ENCODE data around the gene PSIP1.
"Not testable (repeated sequence)": the region's sequence is repeated elsewhere in the genome, so short reads cannot be mapped to it uniquely, and the experiment has no call there.

The PSIP1 gene

DNA sequence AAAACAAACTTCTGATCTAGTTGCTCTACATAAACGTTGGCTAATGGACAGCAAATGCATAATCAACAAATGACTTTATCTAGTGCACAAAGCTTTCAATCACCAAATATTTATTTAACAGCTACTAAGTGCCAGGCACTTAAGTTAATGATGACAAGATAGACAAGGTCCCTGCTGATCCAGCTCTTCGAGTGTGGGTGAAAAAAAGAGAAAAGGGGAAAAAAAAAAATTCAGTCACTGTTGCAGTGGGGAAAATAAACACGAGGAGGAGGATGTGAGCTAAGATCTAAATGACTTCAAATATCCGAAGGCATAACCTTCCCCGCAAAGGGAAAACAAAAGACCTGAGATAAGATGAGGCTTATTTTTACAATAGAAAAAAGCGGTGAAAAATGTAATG, 9.6 kb downstream of the PSIP1 start:
- DNase-seq: no peak

DNA sequence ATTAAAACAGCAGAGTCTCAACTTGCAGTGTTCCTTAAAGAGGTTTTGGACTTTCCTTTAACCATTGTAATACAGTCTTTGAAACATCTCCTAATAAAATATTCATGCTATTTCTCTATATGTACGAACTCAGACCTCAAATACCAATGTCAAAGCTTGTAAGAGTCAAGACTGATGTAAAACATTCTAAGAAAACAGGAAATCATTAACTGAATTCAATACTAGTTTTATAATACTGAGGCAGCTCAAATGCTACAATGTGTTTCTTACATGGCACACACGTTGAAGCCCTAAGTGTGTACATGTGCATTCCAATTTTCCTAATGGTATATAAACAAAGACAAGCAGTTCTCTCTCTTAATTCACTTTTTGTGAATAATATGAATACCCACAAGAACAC, 11.6 kb downstream of the PSIP1 start:
- no peak for DNase-seq

DNA sequence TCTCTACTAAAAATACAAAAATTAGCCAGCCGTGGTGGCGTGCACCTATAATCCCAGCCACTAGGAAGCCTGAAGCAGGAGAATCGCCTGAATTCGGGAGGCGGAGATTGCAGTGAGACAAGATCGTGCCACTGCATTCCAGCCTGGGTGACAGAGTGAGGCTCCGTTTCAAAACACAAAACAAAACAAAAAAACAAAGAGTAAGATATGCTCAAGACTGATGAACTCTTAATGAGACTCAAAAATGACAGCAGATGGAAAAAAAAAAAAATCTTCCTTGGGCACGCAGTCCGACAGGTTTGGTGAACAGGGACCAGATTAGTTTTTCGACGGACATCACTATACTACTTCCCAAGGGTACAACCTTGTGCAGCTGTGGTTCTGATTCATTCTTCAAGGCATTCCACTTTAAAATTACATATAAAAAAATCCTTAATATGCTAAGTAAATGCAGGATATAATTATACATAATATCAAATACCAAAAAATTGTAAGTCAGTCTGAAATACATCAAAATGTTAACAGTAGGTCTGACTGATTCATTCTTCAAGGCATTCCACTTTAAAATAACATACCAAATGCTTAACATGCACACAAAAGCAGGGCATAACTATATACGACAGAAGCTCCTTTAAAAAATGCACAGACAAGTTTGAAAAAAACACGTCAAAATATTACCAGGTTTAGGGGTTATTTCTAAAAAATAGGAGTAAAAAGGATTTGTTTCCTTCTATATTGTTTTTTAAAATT, 12.3 kb downstream of the PSIP1 start:
- no peak for DNase-seq

DNA sequence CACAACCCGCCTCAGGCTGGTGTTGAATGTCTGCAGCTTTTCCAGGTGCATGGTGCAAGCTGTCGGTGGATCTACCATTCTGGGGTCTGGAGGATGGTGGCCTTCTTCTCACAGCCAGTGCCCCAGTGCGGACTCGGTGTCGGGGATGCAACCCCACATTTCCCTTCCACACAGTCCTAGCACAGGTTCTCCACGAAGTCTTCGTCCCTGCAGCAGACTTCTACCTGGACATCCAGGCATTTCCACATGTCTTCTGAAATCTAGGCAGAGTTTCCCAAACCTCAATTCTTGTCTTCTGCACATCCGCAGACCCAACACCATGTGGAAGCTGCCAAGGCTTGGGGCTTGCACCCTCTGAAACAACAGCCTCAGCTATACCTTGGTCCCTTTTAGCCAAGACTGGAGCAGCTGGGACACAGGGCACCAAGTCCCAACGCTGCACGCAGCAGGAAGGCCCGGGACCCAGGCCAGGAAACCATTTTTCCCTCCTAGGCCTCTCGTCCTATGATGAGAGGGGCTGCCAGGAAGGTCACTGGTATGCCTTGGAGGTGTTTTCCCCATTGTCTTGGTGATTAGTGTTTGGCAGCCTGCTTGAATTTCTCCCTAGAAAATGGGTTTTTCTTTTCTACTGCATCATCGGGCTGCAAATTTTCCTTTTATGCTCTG, 18.2 kb downstream of the PSIP1 start:
- DNase-seq: no peak

DNA sequence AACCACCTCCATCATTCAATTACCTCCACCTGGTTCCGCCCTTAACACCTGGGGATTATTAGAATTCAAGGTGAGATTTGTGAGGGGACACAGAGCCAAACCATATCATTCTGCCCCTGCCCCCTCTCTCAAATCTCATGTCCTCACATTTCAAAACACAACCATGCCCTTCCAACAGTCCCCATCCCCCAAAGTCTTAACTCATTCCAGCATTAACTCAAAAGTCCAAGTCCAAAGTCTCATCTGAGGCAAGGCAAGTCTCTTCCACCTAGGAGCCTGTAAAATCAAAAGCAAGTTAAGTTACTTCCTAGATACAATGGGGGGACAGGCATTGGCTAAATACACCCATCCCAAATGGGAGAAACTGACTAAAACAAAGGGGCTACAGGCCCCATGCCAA, 18.8 kb downstream of the PSIP1 start:
- DNase-seq: no peak

DNA sequence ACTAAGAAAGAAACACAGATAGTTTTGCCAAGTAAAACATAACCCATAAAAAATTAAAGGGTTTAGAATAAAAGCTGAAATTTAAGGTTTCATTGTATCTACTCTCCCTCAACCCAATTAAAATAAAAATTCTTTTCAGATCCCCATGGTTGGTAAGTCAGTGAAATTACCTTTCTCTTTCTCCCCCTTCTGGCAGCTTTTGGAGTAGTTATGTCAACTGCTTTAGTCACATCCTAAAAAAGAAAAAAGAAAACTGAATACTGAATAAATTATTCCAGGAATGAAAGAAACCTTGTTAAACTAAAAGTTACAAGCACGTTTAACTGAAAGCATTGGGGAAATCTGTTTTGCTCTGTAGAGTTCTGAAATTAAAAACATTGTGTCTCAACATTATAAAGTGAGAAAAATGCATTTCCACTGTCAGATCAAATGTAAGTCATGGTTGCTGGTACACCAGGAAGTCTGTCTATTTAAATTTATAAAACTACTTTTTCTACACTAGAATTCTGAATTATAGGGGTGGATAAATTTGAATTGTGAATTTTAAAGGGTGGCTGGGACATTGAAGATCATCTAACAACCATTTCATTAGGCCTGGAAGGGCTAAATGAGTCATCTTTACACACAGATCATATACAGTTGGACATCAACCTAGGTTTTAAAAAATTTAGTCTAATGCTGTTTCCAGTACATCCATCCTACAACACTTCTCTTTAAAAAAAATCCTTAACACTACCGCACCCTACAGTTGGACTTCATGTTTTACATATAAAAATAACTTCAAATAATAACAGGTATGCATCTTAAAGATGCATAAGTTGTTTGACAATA, 24.7 kb downstream of the PSIP1 start:
- peak in 1 of 2 donors; percentile 39 for DNase-seq

DNA sequence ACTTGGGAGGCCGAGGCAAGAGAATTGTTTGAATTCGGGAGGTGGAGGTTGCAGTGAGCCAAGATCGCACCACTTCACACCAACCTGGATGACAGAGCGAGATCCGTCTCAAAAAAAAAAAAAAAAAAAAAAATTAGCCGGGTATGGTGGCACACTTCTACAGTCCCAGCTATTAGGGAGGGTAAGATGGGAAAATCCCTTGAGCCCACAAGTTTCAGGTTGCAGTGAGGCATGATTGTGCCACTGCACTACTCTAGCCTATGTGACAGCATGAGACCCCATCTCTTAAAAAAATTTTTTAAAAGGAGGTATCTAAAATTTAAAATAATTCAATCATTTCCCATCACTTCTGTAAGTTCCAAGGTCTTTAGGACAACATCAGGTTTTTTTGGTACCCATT, 26.0 kb downstream of the PSIP1 start:
- no peak for DNase-seq

DNA sequence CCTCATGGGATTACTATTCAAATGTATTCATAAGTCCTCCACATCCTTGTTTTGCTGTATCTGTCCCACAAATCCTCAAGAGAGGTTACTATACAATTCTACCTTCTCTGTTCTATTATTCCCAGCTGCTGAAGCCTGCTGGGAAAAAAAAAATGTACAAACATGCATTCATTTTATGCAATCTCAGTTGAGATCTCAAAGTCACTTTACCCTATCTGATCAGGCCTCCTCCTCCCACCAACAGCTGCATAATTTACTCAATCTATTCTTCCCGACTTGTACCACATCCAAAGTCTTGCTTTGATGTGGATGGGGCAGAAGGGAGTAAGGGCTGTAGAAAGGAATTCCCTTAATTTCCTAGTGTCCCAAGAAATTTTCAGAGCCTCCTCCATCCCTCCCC, 28.6 kb downstream of the PSIP1 start:
- no peak for DNase-seq

DNA sequence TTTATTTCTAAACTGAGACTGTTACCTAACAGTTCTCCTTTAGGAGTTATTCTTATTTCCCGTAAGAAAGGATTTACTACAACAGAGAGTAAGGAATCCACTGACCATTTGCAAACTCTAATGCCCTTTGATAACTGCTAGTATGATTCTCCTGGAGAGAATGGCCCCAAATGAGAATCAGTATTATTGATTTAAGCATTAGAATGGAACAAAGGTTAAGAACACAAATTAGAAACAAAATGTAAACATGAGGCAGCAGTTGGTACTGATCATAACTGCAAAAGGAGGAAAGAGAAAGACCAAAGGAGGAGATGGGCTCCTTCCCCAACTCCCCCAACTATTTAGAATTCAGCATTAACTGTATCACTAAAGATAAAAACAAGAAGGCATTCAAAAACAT, 30.7 kb downstream of the PSIP1 start:
- DNase-seq: no peak

DNA sequence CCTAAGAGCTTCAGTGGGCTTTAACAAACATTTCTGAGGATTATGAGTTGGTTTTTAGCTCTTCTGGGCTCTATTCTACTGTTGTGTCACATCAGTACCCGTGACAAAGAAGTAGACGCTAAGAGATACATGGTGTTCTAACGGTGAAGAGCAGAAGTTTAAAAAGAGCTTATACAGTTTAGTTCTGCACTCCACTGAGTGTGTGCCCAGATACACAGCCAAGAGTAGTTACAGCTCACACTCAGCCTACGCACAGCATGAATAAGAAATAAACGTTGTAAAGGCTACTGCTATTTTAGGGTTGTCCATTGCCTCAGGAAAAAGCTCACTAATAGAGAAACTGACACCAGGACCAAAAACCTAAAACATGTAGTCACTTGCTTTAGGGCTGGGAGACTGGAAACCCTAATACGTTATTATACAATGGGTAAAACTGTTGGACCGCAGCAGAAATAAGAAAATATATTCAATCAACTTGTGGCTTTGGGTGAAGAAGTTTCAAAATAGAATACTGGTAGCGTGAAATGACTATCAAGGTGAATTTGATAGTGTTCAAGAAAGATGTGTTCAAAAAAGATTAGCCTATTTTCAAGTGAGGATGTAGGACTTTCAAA, 34.7 kb downstream of the PSIP1 start:
- DNase-seq: no peak

DNA sequence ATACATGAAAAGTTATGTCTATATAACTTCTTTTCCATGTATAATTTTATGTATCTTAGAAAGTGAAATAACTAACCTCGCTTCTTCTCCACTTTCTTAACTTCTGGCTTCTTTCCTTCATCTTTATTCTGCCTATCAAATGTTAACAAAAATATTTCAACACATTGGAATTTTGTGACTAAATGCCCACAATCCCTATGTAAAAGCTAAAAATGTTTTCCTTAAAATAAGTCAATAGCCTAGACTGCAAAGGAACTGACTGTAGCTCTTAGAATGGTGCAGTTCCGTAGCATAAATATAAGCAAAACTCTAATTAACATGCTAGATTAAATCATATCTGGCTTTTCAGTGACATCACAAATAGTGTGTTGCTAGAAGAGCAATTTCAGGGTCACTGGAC, 40.9 kb downstream of the PSIP1 start:
- DNase-seq: no peak

DNA sequence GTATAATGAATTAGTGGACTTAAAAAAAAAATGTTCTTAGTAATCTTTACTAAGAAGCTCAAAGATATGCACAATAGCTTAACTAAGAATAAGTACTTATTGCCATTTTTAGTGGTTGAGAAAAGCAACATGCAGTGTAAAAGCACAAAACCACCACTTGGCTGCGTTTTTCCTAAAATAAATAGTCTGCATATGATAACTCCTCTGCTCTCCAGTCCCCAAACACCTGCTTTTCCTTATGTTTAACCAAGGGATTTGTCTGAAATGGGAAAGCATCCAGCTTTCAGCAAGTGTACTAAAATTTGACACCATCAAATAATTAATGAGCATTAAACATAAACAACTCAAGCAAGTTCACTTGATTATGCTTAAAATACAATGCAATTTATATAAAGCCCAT, 41.4 kb downstream of the PSIP1 start:
- DNase-seq: no peak

DNA sequence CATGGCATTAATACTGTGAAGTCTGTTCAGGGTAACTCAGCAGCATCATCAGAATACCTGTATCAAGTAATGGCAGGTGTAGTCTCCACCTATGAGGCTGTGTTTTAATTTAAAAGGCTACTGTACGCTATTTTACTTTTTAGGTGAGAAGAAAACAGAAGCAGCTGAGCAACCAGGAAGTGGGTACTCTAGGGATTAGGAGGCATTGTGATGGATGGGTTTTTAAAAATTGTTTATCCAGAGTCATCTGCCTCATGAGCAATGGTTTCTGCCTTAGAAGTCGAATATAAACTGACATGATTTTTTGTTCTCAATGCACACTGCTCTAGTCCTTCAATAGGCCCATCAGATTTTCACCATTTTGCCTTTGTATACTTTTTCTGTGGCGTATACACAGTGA, 42.6 kb downstream of the PSIP1 start:
- DNase-seq: no peak

DNA sequence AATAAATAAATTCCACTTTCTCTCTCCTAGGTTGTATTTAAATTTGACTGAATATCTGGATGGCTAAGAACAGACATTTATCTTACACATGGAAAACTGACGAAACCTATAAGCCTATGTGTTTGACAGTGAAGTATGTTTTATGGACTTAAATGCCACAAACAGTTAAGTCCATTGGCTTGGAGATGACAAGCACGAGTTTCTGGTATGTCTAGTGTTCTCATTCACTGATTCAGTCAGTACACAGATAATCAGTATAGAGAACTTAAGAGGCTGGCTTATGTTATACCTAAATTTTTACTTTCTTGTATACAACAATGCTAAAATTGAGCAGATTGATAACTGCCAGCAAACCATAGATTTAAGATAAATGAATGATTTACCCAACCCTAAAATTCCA, 49.2 kb downstream of the PSIP1 start:
- DNase-seq: no peak

DNA sequence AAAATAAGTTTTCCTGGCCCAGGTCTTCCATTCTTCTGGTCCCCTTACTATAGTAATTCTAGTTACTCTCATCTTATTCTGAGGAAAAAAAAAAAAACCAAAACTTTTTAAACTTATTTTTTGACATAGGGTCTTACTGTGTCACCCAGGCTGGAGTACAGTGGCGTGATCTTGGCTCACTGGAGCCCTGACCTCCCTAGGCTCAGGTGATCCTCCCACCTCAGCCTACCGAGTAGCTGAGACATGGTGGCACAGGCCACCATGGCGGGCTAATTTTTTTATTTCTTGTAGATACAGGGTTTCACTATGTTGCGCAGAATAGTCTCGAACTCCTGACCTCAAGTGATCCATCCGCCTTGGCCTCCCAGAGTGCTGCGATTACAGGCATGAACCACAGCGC, 49.7 kb downstream of the PSIP1 start:
- DNase-seq: no peak

DNA sequence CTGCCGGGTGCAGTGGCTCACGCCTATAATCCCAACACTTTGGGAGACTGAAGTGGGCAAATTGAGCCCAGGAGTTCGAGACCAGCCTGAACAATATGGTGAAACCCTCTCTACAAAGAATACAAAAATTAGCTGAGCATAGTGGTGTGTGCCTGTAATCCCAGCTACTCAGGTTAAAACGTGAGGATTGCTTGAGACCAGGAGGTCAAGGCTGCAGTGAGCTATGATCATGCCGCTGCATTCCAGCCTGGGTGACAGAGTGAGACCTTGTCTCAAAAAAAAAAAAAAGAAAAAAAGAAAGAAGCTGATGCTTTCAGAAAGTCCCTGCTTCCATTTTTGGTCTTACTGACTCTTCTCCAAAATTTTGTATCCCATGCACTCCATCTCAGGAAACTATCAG, 56.8 kb downstream of the PSIP1 start:
- no peak for DNase-seq

DNA sequence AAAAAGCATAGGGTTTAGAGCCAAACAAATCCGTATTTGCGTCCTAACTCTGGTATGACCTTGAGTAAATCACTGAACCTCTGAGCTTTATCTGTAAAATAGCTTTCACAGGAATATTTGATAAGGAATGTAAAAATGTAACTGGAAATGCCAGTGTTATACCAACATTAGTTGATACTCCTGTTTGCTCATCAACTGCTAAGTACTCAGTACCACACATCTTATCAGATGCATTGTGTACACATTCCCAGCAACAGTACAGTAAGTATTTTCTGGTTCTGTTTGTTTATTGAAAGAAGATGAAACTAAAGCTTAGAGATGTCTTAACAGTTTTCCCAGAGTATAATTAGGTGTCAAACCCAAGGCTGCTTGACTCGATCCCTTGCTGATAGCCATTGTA, 66.6 kb downstream of the PSIP1 start:
- DNase-seq: no peak

DNA sequence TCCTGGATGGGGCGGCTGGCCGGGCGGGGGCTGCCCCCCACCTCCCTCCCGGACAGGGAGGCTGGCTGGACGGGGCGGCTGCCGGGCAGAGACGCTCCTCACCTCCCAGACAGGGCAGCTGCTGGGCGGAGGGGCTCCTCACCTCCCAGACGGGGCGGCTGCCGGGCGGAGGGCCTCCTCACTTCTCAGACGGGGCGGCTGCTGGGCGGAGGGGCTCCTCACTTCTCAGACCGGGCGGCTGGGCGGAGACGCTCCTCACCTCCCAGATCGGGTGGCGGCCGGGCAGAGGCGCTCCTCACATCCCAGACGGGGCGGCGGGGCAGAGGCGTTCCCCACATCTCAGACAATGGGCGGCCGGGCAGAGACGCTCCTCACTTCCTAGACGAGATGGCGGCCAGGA, 68.5 kb downstream of the PSIP1 start:
- DNase-seq: not testable (repeated sequence)

DNA sequence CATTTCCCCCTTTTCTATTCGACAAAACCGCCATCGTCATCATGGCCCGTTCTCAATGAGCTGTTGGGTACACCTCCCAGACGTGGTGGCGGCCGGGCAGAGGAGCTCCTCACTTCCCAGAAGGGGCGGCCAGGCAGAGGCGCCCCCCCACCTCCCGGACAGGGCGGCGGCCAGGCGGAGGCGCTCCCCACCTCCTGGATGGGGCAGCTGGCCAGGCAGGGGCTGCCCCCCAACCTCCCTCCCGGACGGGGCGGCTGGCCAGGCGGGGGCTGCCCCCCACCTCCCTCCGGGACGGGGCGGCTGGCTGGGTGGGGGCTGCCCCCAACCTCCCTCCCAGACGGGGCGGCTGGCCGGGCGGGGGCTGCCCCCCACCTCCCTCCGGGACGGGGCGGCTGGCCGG, 68.9 kb downstream of the PSIP1 start:
- not testable (repeated sequence) for DNase-seq

DNA sequence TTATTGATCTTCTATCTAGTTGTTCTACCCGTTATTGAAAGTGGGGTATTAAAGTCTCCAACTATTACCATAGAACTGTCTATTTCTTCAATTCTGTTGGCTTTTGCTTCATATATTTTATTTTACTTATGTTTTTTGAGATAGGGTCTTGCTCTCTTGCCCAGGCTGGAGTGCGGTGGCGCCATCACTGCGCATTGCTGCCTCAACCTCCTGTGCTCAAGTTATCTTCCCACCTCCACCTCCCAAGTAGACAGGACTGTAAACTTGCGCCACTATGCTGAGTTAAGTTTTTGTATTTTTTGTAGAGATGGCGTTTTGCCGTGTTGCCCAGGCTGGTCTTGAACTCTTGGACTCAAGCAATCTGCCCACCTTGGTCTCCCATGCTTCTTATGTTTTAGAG, 71.9 kb downstream of the PSIP1 start:
- no peak for DNase-seq

DNA sequence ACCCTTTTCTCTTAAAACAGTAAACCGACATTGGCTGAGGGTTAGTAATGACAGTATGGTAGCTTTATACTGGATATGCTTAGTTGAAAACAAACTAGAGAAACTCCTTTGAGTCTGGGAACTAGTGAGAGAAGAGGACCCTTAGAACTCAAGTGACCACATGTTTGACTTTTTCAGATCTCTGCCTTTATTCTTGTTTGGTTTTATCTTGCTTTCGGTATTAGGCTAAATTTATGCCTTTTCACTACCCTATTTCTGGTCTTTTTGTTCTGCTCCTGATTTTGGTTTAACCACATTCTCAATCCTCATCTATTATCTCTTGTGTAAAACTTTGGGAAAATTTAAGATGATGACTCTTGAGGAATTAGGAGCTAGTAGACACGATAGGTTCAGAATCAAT, 77.1 kb downstream of the PSIP1 start:
- DNase-seq: no peak

DNA sequence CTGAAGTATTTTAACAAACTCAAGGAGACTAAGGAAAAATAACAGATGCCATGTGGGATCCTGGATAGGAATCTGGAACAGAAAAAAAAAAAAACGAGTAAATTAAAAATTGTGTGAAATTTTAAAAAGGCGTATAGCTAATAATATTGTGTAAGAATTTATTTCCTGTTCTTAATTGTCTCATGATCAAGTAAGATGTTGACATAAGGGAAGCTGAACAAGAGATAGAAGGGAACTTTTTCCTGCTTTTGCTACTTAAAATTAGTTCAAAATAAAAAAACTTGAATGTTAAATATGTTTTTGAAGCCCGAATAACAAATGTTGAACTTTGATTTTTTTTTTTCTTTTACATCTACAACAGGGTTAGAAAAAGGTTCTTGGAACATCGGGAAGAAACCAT, 77.6 kb downstream of the PSIP1 start:
- no peak for DNase-seq
